ENCODE data around the gene TMEM184A. TPM values are rescaled to one million over a fixed set of nuclear protein-coding genes. Genes with fewer than 3 reads are reported as not detected.
A peak's percentile ranks its signal among the peaks of the same experiment; 100 is the strongest.

TMEM184A gene
- total RNA-seq, 1 donor from 2014 or later: 129 TPM

DNA sequence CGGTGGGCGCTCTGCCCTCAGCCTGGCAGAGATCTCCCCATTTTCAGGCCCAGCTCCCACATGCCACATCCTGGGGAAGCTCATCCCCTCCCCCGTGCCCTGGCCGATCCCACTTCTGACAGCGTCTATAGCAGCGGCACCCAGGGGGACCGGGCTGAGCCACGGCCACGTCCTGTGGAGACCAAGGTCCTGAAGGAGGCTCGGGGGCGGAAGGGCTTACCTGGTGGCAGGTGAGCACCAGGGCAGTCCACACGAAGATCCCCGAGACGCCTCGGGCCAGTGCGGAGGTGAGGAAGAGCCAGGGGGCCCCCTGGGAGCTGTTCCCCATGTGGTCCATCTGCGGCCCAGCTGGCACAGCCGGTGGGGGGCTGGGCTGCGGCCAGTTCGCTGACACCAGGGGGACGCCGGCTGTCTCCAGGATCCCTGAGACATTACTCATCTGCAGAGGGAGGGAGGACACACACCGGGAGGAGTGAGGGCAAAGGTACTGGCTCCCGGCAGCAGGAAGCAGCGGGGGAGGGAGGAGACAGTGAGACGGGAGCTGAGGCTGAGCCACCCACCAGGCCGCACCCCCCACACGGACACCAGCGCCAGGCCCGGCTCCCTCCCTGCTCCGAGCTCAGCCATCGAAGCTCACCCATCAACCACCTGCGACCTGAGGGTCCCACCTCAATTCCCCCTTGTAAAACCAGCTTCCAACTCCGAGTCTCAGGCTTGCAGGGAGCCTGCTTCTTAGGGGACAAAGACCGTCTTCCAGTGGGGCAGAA is 776 bp downstream of the TMEM184A start:
- peak overlapping the region in 1 of 2 donors; percentile 3 for H3K4me3 ChIP-seq
- H3K27me3 ChIP-seq: no peaks in the 10 kb centered on the region
- DNase-seq (ENCODE audit: extremely low spot score in 2 of 2): no peak
- no peaks in the 10 kb centered on the region for H3K36me3 ChIP-seq
- peak overlapping the region; percentile 63 for H3K27ac ChIP-seq
- no peaks in the 10 kb centered on the region for H3K9me3 ChIP-seq
- intact Hi-C loops (cut with DNase I): no loop called here
- peaks cover 25% of the 10 kb centered on the region for H3K4me1 ChIP-seq
- TF ChIP-seq POLR2AphosphoS5 (IDR thresholded peaks at IDR 0.05; ENCODE audit: insufficient read depth in 1 of 2, low read depth in 1 of 2): peak in 1 of 2 donors; percentile 45
- no peak for TF ChIP-seq POLR2A (IDR thresholded peaks at IDR 0.05)
- TF ChIP-seq, protein P1, sequence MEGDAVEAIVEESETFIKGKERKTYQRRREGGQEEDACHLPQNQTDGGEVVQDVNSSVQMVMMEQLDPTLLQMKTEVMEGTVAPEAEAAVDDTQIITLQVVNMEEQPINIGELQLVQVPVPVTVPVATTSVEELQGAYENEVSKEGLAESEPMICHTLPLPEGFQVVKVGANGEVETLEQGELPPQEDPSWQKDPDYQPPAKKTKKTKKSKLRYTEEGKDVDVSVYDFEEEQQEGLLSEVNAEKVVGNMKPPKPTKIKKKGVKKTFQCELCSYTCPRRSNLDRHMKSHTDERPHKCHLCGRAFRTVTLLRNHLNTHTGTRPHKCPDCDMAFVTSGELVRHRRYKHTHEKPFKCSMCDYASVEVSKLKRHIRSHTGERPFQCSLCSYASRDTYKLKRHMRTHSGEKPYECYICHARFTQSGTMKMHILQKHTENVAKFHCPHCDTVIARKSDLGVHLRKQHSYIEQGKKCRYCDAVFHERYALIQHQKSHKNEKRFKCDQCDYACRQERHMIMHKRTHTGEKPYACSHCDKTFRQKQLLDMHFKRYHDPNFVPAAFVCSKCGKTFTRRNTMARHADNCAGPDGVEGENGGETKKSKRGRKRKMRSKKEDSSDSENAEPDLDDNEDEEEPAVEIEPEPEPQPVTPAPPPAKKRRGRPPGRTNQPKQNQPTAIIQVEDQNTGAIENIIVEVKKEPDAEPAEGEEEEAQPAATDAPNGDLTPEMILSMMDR (IDR thresholded peaks at IDR 0.05): no peak

DNA sequence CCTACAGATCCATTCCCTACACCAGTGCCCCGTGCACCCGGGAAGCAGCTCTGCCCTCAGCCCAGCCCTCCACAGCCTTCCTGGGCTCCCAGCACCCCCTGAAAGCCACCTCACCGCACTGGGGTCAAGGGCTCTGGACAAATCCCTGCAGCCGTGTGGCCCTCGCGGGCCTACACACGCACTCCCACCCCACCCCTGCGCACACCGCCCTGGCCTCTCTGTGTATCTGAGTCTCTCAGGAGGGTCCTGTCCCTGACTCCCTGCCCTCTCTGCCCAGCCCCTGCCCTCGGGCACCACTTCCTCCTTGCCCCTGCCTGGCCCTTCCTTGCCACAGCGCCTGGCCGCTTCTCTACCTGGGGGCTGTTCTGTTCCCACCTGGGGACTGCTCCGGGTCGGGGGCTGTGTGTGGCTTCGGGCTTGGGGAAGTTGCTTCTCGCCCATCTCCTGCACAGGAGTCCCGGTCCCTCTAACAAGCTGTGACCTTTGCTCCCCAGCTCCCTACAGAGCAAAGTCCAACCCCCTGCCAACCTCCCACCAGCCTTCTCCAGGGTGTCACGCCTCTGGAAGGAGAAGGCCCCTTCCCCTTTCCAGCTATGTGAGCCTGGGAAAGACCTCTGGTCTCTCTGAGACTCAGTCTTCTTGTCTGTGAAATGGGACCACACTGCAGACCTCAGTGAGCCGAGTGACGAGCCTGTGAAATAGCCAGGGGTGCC is 1.5 kb downstream of the TMEM184A start:
- Histone ChIP-seq H3K4me1 (peaks cover 25% of the 10 kb centered on the region), H3K9me3 (no peaks in the 10 kb centered on the region), H3K36me3 (no peaks in the 10 kb centered on the region), H3K27ac (peak overlapping the region; percentile 23), H3K27me3 (no peaks in the 10 kb centered on the region), H3K4me3 (no peak overlapping the region)
- intact Hi-C loops (cut with DNase I): no loop called here
- no peak for DNase-seq (ENCODE audit: extremely low spot score in 2 of 2)
- TF ChIP-seq POLR2AphosphoS5 (IDR thresholded peaks at IDR 0.05; ENCODE audit: insufficient read depth in 1 of 2, low read depth in 1 of 2) (no peak), POLR2A (IDR thresholded peaks at IDR 0.05) (no peak)
- TF ChIP-seq, protein P1 (IDR thresholded peaks at IDR 0.05): no peak

DNA sequence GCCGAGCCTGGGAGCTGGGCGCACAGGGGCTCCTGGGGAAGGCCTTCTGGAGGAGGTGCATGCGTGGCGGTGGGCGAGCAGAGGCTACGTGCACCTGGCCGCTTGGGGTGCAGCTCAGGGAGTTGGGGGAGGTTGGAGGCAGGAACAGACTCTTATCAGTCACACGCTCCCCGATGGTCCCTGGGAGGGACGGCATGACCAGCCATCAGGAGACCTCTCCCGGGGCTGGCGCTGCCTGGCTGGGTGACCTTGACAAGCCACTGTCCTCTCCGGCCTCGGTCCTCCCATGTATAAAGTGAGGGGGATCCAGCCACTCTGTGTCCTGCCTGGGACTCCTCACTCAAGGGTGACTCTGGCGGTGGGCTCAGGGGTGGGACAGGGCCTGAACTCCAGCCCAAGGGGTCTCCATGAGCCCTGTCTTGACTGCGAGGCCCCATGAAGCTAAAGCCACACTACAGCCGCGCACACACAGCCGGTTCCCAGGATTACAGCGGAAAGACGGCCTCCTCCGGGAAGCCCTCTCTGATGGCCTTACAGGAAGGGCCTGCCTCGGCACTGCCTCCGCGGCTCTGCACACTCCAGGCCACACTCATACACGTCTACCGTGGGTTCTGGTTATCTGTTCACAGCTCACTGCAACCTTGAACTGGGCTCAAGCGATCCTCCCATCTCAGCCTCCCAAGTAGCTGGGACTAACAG is 2.3 kb downstream of the TMEM184A start:
- H3K27ac ChIP-seq: no peak overlapping the region
- no peaks in the 10 kb centered on the region for H3K36me3 ChIP-seq
- TF ChIP-seq POLR2AphosphoS5 (IDR thresholded peaks at IDR 0.05; ENCODE audit: insufficient read depth in 1 of 2, low read depth in 1 of 2): no peak
- peaks cover 22% of the 10 kb centered on the region for H3K4me1 ChIP-seq
- intact Hi-C loops (cut with DNase I): no loop called here
- H3K4me3 ChIP-seq: no peak overlapping the region
- no peaks in the 10 kb centered on the region for H3K27me3 ChIP-seq
- no peak for DNase-seq (ENCODE audit: extremely low spot score in 2 of 2)
- H3K9me3 ChIP-seq: no peaks in the 10 kb centered on the region

DNA sequence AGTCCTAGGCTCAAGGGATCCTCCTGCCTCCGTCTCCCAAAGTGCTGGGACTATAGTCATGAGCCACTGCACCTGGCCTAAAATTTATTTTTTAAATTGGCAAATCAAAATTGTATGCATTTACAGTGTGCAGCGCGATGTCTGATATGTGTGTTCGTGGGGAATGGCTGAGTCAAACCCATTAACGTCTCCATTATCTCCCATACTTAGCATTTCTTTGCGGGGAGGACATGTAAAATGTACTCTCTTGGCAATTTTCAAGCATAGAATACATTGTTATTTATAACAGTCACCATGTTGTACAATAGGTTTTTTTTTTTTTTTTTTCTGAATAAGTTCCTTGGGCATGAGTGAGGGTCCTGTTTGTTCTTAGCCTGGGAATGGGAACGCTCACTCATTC is 3.8 kb downstream of the TMEM184A start:
- H3K4me1 ChIP-seq: peaks cover 16% of the 10 kb centered on the region
- no peak overlapping the region for H3K4me3 ChIP-seq
- no peak overlapping the region for H3K27ac ChIP-seq
- H3K27me3 ChIP-seq: no peaks in the 10 kb centered on the region
- TF ChIP-seq POLR2A (IDR thresholded peaks at IDR 0.05): no peak
- TF ChIP-seq POLR2AphosphoS5 (IDR thresholded peaks at IDR 0.05; ENCODE audit: insufficient read depth in 1 of 2, low read depth in 1 of 2): no peak
- TF ChIP-seq, protein P1 (IDR thresholded peaks at IDR 0.05): no peak
- no peaks in the 10 kb centered on the region for H3K9me3 ChIP-seq
- no peaks in the 10 kb centered on the region for H3K36me3 ChIP-seq
- no peak for DNase-seq (ENCODE audit: extremely low spot score in 2 of 2)
- intact Hi-C loops (cut with DNase I): no loop called here

DNA sequence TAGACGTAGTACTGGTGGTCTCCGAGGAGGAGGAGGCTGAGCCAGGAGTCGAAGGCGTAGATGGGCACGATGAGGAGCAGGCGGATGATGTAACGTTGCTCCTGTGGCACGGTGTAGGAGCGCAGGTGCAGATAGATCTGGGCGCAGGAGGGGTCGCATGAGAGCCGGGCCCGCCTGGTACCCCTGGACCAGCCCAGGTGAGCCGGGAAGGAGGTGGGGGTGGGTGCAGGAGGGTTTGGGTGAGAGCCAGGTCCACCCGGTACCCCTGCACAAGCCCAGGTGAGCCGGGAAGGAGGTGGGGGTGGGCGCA is 5.2 kb downstream of the TMEM184A start:
- Histone ChIP-seq H3K27me3 (no peaks in the 10 kb centered on the region), H3K9me3 (no peaks in the 10 kb centered on the region), H3K27ac (no peak overlapping the region), H3K4me3 (no peak overlapping the region), H3K36me3 (no peaks in the 10 kb centered on the region), H3K4me1 (peaks cover 9% of the 10 kb centered on the region)
- intact Hi-C loops (cut with DNase I): no loop called here
- DNase-seq (ENCODE audit: extremely low spot score in 2 of 2): no peak
- TF ChIP-seq, protein P1 (IDR thresholded peaks at IDR 0.05): no peak
